IMR-90 (cell line): Measurements from ENCODE around the gene LRCOL1. TPM values are rescaled to one million over a fixed set of nuclear protein-coding genes. Genes with fewer than 3 reads are reported as not detected.

Source experiments
- ATAC-seq: fragments of 200-7000 bp; cut with Tn5 transposase; 2 replicates; pipeline ENCODE4 v1.9.1; 2020; ENCODE audit warnings: low read depth, mild to moderate bottlenecking, moderate library complexity
- BruUV-seq: library from RNA; stranded (reverse); fragments of 400-500 nt; replicated peaks from 2 replicates; lab custom pipeline; 2021; lab: Mats Ljungman, UMichigan
- CTCF ChIA-PET: fragments of 300-600 bp; formaldehyde crosslinking; extraction: SDS; loops from one replicate; lab custom pipeline; 2021; ENCODE audit warnings: antibody characterized with exemption; lab: Yijun Ruan, JAX
- POLR2A ChIA-PET: fragments of 300-600 bp; sonication (Branson Sonifier 250); formaldehyde crosslinking; loops from one replicate; lab custom pipeline; 2022; ENCODE audit warnings: antibody characterized with exemption; ENCODE audit not compliant: unreplicated experiment; lab: Charles Lee
- DNase-seq: peaks from one replicate; pipeline ENCODE4 v3.0.0; 2013
- H2AFZ ChIP-seq: replicated peaks from 2 replicates; pipeline ENCODE3; 2013; ENCODE audit warnings: low read length, mild to moderate bottlenecking; ENCODE audit not compliant: poor library complexity
- H2AK5ac ChIP-seq: 2 replicates; pipeline ENCODE4 v1.6.1; 2013; ENCODE audit warnings: low read depth, low read length, inconsistent platforms
- H2AK9ac ChIP-seq: replicated peaks from 2 replicates; pipeline ENCODE3; 2013; ENCODE audit warnings: mild to moderate bottlenecking, low read depth, low read length, moderate library complexity; ENCODE audit not compliant: poor library complexity
- H2BK120ac ChIP-seq: 2 replicates; pipeline ENCODE4 v1.6.1; 2013; ENCODE audit warnings: low read depth, low read length, inconsistent platforms
- H2BK15ac ChIP-seq: 3 replicates; pipeline ENCODE4 v1.6.1; 2013; ENCODE audit warnings: low read depth, low read length, inconsistent platforms
- H2BK20ac ChIP-seq: 2 replicates; pipeline ENCODE4 v1.6.1; 2013; ENCODE audit warnings: low read depth, mild to moderate bottlenecking, inconsistent platforms, low read length, moderate library complexity
- H2BK5ac ChIP-seq: 2 replicates; pipeline ENCODE4 v1.6.1; 2013; ENCODE audit warnings: mild to moderate bottlenecking, low read depth, low read length, inconsistent platforms; ENCODE audit not compliant: poor library complexity, severe bottlenecking
- H3K14ac ChIP-seq: replicated peaks from 2 replicates; pipeline ENCODE4 v1.6.1; 2013; ENCODE audit warnings: low read depth, low read length, inconsistent platforms
- H3K18ac ChIP-seq: 2 replicates; pipeline ENCODE4 v1.6.1; 2013; ENCODE audit warnings: low read depth, low read length, control low read depth
- H3K23ac ChIP-seq: 2 replicates; pipeline ENCODE4 v1.6.1; 2013; ENCODE audit warnings: low read depth, low read length, inconsistent platforms
- H3K27ac ChIP-seq: 2 replicates; pipeline ENCODE4 v1.5.1; 2013; ENCODE audit warnings: mild to moderate bottlenecking, control low read depth, low read length; ENCODE audit not compliant: insufficient read depth
- H3K27me3 ChIP-seq: 2 replicates; pipeline ENCODE4 v1.6.1; 2013; ENCODE audit warnings: low read length; ENCODE audit not compliant: control insufficient read depth, insufficient read depth
- H3K36me3 ChIP-seq: 2 replicates; pipeline ENCODE4 v1.6.1; 2013; ENCODE audit warnings: low read length, mixed read lengths; ENCODE audit not compliant: control insufficient read depth, insufficient read depth
- H3K4ac ChIP-seq: 2 replicates; pipeline ENCODE4 v1.6.1; 2013; ENCODE audit warnings: low read depth, low read length, inconsistent platforms
- H3K4me1 ChIP-seq: 2 replicates; pipeline ENCODE4 v1.6.1; 2013; ENCODE audit warnings: low read length, mixed read lengths; ENCODE audit not compliant: control insufficient read depth, insufficient read depth
- H3K4me2 ChIP-seq: 2 replicates; pipeline ENCODE4 v1.6.1; 2013; ENCODE audit warnings: low read depth, mild to moderate bottlenecking, control low read depth, low read length, moderate library complexity
- H3K4me3 ChIP-seq: 2 replicates; pipeline ENCODE4 v1.5.1; 2013; ENCODE audit warnings: low read depth, mild to moderate bottlenecking, control low read depth, low read length, moderate library complexity; ENCODE audit not compliant: insufficient read depth
- H3K56ac ChIP-seq: 2 replicates; pipeline ENCODE4 v1.6.1; 2013; ENCODE audit warnings: low read length, inconsistent platforms; ENCODE audit not compliant: insufficient read depth; ENCODE audit errors: extremely low read depth
- H3K79me1 ChIP-seq, 2 experiments: 2 replicates each; pipeline ENCODE4 v1.6.1; 2013; ENCODE audit warnings: low read length in 2 of 2, inconsistent platforms in 1 of 2, low read depth in 1 of 2
- H3K9ac ChIP-seq: 2 replicates; pipeline ENCODE4 v1.6.1; 2013; ENCODE audit warnings: low read depth, low read length, control low read depth
- H3K9me1 ChIP-seq: 2 replicates; pipeline ENCODE4 v1.6.1; 2013; ENCODE audit warnings: low read length, inconsistent platforms; ENCODE audit not compliant: insufficient read depth
- H3K9me3 ChIP-seq: 2 replicates; pipeline ENCODE4 v1.6.1; 2013; ENCODE audit warnings: low read length; ENCODE audit not compliant: control insufficient read depth, insufficient read depth
- H4K20me1 ChIP-seq: 2 replicates; pipeline ENCODE4 v1.6.1; 2013; ENCODE audit warnings: low read length, inconsistent platforms; ENCODE audit not compliant: insufficient read depth
- H4K5ac ChIP-seq: 2 replicates; pipeline ENCODE4 v1.6.1; 2013; ENCODE audit warnings: mild to moderate bottlenecking, low read depth, low read length, control low read depth
- H4K8ac ChIP-seq, 2 experiments: 2 replicates each; pipeline ENCODE4 v1.6.1; 2013; ENCODE audit warnings: low read depth in 2 of 2, low read length in 2 of 2, control low read depth in 1 of 2, inconsistent platforms in 1 of 2
- H4K91ac ChIP-seq: 2 replicates; pipeline ENCODE4 v1.6.1; 2013; ENCODE audit warnings: low read depth, low read length, inconsistent platforms; ENCODE audit not compliant: insufficient read depth
- CHD1 ChIP-seq: IDR thresholded peaks from 2 replicates; pipeline ENCODE4 v1.6.1; 2012; ENCODE audit warnings: low read depth, low read length, improper control_type of control experiment
- FOS ChIP-seq: fragments of 150-350 bp; IDR thresholded peaks from 2 replicates; pipeline ENCODE4 v1.6.1; 2016; ENCODE audit warnings: low read depth, low read length
- MXI1 ChIP-seq: IDR thresholded peaks from 2 replicates; pipeline ENCODE4 v1.6.1; 2012; ENCODE audit warnings: low read depth, mild to moderate bottlenecking, low read length, moderate library complexity, borderline replicate concordance
- POLR2A ChIP-seq: IDR thresholded peaks from 2 replicates; pipeline ENCODE4 v1.6.1; 2012; ENCODE audit warnings: mild to moderate bottlenecking, low read depth, low read length
- RAD21 ChIP-seq: IDR thresholded peaks from 2 replicates; pipeline ENCODE4 v1.6.1; 2012; ENCODE audit warnings: low read length, improper control_type of control experiment
- RCOR1 ChIP-seq: IDR thresholded peaks from 2 replicates; pipeline ENCODE4 v1.6.1; 2012; ENCODE audit warnings: mild to moderate bottlenecking, low read length, improper control_type of control experiment; ENCODE audit not compliant: insufficient replicate concordance
- SMC3 ChIP-seq: fragments of 150-350 bp; IDR thresholded peaks from 2 replicates; pipeline ENCODE4 v1.6.1; 2016; ENCODE audit warnings: low read depth, mild to moderate bottlenecking, antibody characterized with exemption, low read length, moderate library complexity
- USF2 ChIP-seq: fragments of 150-350 bp; IDR thresholded peaks from 2 replicates; pipeline ENCODE4 v1.6.1; 2017; ENCODE audit warnings: mild to moderate bottlenecking, antibody characterized with exemption, low read length, low read depth
- WGBS, 2 experiments: methylation state at CpG; one replicate each; pipeline versions ENCODE4 v1.1.5 to v1.1.7; 2013; ENCODE audit warnings: missing lambda C conversion rate in 2 of 2; ENCODE audit not compliant: insufficient read length in 1 of 2; ENCODE audit errors: extremely low coverage in 2 of 2; 5-methylcytosine and 5-hydroxymethylcytosine counted together
- dilution Hi-C: fragments of 300-500 bp; cut with HindIII; formaldehyde crosslinking; loops from one replicate; pipeline ENCODE4 v1.14.3; 2018; ENCODE audit warnings: low sequenced_read_pairs; ENCODE audit not compliant: unreplicated experiment
- in situ Hi-C: fragments of 300-500 bp; cut with MboI; formaldehyde crosslinking; loops from 3 replicates; pipeline ENCODE4 v1.14.3; 2019; ENCODE audit warnings: low sequenced_read_pairs, inconsistent platforms, mixed read lengths
- intact Hi-C: fragments of 100-400 bp; cut with micrococcal nuclease; formaldehyde crosslinking; loops from 2 replicates; pipeline ENCODE4 v1.10.0; 2022
- polyA plus RNA-seq, 3 experiments: library from polyadenylated mRNA; depleted of rRNA; stranded (reverse); fragments of >200 nt; gene quantifications; 2 replicates each; pipeline ENCODE4 v1.2.3, GENCODE V29; 2012; ENCODE audit warnings: low replicate concordance in 1 of 3
- total RNA-seq: library from RNA; depleted of rRNA; stranded (reverse); fragments of >200 nt; gene quantifications from 2 replicates; pipeline ENCODE4 v1.2.3, GENCODE V29; 2012

The LRCOL1 gene
- total and polyA plus RNA-seq, 2 of the 4 experiments (the other 2 are of a cell fraction), result 1.0 TPM; not detected in 1

GRCh38 chr12:132581348-132582057 lies 28.9 kb downstream of the LRCOL1 start:
- dilution Hi-C loops, result no loop called here
- Histone ChIP-seq H2BK20ac (no peak overlapping the region), H3K27me3 (no peaks in the 10 kb centered on the region), H3K4me3 (no peak overlapping the region), H2AK5ac (no peak overlapping the region), H2BK5ac (no peak overlapping the region), H3K18ac (no peak overlapping the region), H3K4ac (no peak overlapping the region), H3K4me2 (no peak overlapping the region), H3K9me3 (no peaks in the 10 kb centered on the region), H3K79me1 (no peaks in the 10 kb centered on the region), H3K14ac (no peak overlapping the region), H3K4me1 (no peaks in the 10 kb centered on the region), H2BK120ac (no peak overlapping the region), H3K9ac (no peak overlapping the region), H2AK9ac (no peak overlapping the region), H4K91ac (no peak overlapping the region), H3K23ac (no peak overlapping the region), H3K36me3 (peaks cover 27% of the 10 kb centered on the region), H4K8ac (no peak overlapping the region), H3K56ac (no peak overlapping the region), H4K5ac (no peak overlapping the region), H3K27ac (no peak overlapping the region), H3K9me1 (no peaks in the 10 kb centered on the region), H2BK15ac (no peak overlapping the region), H2AFZ (no peak overlapping the region), H4K20me1 (no peaks in the 10 kb centered on the region)
- no TSS peak for BruUV-seq
- DNase-seq (no peak), ATAC-seq (no peak)
- CTCF ChIA-PET, result no interaction called here
- no peak for TF ChIP-seq USF2
- no peak for TF ChIP-seq POLR2A
- TF ChIP-seq FOS, result no peak
- no peak for TF ChIP-seq CHD1
- no peak for TF ChIP-seq RCOR1
- no peak for TF ChIP-seq SMC3
- no peak for TF ChIP-seq MXI1
- no peak for TF ChIP-seq RAD21
- WGBS, 2 experiments, result 61% methylated on average over 4 of the region's 17 CpGs; no CpG with 5 or more reads in 1 of the 2 experiments
- POLR2A ChIA-PET, result no interaction called here
- intact Hi-C loops, result no loop called here
- in situ Hi-C loops, result no loop called here
